Subcutaneous adipose tissue (tissue), 4 donors: ENCODE measurements around the gene DPYD. TPM values are rescaled to one million over a fixed set of nuclear protein-coding genes. Genes with fewer than 3 reads are reported as not detected.

Experiments used
- total RNA-seq, 4 donors: library from RNA; depleted of rRNA; stranded (reverse); fragments of >200 nt; gene quantifications; one replicate each; pipeline ENCODE4 v1.1.0, GENCODE V29; 2016
- TF ChIP-seq, protein P1 (sequence below): fragments of 450-650 bp; IDR thresholded peaks from one replicate; pipeline ENCODE4 v1.5.1; 2016; ENCODE audit warnings: low read depth, mild to moderate bottlenecking, control low read depth, antibody characterized with exemption, moderate library complexity

Gene DPYD
- total RNA-seq, 4 donors from 2014 or later, result 47.1 to 100 (median 68.0) TPM

DNA sequence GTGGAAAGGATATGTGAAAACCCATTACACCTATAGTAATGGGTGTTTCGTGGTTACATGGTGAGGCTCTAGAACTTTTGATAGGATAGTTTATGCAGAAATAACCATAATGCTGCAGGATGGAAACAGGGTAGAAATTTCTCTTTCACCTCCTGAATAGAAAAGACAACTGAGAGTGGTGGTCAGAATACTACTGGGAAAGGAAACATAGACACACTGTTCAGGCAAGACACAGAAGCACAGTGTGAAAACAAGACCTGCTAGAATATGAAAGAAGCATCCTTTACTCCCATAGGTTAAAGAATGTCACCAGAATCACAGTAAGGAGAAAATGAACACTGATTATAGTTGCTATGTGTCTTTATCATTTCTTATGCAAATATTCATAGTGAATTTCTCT lies 496.6 kb downstream of the DPYD start:
- TF ChIP-seq, protein P1, sequence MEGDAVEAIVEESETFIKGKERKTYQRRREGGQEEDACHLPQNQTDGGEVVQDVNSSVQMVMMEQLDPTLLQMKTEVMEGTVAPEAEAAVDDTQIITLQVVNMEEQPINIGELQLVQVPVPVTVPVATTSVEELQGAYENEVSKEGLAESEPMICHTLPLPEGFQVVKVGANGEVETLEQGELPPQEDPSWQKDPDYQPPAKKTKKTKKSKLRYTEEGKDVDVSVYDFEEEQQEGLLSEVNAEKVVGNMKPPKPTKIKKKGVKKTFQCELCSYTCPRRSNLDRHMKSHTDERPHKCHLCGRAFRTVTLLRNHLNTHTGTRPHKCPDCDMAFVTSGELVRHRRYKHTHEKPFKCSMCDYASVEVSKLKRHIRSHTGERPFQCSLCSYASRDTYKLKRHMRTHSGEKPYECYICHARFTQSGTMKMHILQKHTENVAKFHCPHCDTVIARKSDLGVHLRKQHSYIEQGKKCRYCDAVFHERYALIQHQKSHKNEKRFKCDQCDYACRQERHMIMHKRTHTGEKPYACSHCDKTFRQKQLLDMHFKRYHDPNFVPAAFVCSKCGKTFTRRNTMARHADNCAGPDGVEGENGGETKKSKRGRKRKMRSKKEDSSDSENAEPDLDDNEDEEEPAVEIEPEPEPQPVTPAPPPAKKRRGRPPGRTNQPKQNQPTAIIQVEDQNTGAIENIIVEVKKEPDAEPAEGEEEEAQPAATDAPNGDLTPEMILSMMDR, result no peak

DNA sequence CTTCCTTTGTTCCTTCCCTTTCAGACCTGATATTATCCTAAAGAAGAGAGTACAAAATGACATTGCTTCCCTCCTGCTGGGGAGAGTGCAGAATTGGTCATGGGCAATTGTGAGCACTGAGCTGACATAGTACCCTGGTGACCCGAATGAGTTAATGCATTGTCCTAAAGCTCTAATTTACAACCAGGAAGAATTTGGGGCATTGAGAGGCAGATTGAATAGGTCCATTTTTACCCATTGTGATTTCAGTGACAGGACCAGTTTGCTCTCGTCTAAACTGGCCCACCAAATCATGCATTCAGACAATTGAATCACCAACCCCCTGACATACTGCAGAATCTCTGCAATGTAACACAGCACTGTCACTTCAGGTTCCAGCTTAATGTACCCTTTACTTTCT lies 497.4 kb downstream of the DPYD start:
- TF ChIP-seq, protein P1, result no peak

DNA sequence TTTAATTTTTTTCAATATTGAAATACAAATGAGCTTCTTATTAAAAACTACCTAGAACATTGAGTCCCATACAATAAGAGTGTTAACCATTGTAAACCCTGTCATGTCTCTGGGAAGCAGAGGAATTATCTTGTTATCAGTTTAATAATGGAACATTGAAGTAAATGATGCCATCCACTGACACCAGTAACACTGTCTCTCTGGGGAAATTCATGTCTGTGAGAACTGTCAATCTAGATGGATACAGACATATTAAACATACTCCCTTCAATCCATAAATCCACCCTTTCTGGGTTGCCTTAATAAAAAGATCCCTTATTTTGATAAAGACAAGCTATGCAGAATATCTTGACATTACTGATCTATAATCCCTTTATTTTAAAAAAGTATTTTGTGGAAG lies 503.2 kb downstream of the DPYD start:
- TF ChIP-seq, protein P1, result no peak

DNA sequence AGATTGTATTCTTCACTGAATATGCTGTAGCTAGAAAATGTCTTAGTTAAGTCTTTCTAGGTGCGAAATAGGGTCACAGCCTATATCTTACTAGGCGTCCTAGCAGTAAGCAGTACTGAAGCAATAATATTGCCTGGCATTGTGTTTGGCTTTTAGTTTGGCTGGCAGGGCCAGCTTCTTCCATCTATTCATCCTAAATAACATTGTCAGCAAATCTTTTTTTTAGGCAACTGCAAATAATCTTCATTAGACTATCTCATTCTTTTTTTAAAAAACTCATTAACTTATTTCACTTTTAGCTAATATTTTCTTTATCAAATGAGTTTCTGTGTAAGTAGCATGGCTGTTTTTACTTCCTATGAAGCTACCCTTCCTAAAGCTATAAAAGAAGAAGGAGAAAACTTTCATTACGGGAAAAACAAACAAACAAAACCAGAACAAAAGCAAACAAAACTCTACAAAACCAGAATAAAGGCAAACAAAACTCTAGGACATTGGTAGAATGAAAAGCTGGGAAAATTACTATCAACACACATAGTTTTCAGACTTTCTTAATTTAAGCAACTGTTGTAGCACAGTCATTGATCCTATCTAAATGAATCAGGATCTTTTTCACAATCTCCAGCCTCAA lies 506.0 kb downstream of the DPYD start:
- TF ChIP-seq, protein P1, result no peak

DNA sequence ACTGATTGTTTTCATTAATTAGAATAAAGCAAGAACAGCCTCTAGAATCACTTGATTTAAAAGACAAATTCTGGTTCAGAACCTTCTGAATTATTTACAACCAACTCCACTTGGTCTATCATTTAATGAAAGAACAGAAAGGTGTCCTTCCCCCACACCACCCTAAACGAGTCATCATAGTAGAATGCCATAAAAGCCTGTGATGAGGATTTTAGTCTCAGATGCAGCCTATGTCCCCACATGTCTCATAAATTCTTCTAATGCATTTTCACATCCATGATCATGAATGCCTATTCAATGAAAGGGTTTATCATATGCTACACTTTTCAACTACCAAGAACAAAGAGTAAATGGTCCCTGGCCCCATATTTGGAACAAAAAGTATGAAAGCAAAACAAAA lies 508.1 kb downstream of the DPYD start:
- TF ChIP-seq, protein P1, result no peak

DNA sequence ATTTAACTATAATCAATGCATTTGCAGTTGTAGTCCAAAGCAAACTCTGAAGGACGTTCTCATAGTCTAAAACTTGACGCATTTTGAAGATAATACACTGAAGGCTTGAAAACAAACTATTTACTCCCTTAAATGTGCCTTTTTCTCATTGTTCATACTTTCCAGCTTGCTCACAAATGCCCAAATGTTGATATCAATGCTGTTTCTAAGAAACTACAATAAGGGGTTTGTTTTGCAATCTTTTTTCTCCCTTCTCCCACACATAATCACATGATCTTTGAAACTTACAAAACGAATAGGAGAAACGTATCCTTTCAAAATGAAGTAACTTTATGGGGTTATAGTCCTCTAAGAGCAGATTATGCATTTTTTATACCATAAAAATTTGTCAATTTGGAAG lies 508.7 kb downstream of the DPYD start:
- TF ChIP-seq, protein P1, result no peak

DNA sequence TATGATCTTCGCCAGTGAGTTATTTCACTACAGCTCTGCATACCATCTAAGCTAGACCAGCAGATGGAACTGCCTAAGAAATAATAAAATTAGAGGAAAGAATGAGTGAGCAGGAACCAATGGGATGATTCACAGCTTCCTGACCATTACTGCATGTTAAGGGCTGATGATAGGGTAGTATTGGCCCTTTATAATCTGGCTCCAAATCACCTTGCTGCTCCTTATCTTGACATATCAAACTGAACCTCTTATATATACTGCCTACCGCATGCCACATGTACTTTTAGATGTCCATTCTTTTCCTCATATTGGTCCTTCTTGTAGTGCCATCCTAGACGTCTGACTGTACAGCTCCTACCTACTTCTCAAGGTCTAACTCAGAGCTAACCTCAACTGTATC lies 524.4 kb downstream of the DPYD start:
- TF ChIP-seq, protein P1, result no peak
